HepG2 (cell line): Measurements from ENCODE around the gene TRMT112. TPM values are rescaled to one million over a fixed set of nuclear protein-coding genes. Genes with fewer than 3 reads are reported as not detected.

Experiments
- ATAD3A ChIP-seq: sonication (generic); formaldehyde crosslinking; IDR thresholded peaks from 2 replicates; pipeline ENCODE4 v1.4.0; 2020; ENCODE audit warnings: missing genetic modification reagents
- HIVEP1 ChIP-seq: sonication (generic); formaldehyde crosslinking; IDR thresholded peaks from 2 replicates; pipeline ENCODE4 v1.4.0; 2020; ENCODE audit warnings: mild to moderate bottlenecking, missing genetic modification reagents
- HMGA1 ChIP-seq: sonication (generic); formaldehyde crosslinking; conservative IDR thresholded peaks from 2 replicates; pipeline ENCODE4 v1.4.0; 2020; ENCODE audit warnings: missing genetic modification reagents
- JUN ChIP-seq: sonication (generic); formaldehyde crosslinking; IDR thresholded peaks from 2 replicates; pipeline ENCODE4 v1.4.0; 2020; ENCODE audit warnings: mild to moderate bottlenecking, missing genetic modification reagents
- KAT7 ChIP-seq: IDR thresholded peaks from 2 replicates; pipeline ENCODE4 v1.6.1; 2018; ENCODE audit warnings: borderline replicate concordance, missing compliant biosample characterization
- KDM3A ChIP-seq: IDR thresholded peaks from 2 replicates; pipeline ENCODE4 v1.6.1; 2018; ENCODE audit warnings: low read depth, missing compliant biosample characterization
- KDM6A ChIP-seq: IDR thresholded peaks from 2 replicates; pipeline ENCODE4 v1.6.1; 2016; ENCODE audit warnings: low read depth
- PCBP2 ChIP-seq: fragments of 200-400 bp; formaldehyde crosslinking; optimal IDR thresholded peaks from 2 replicates; pipeline ENCODE3; 2018; ENCODE audit warnings: low read length, low read depth; ENCODE audit not compliant: poor library complexity, severe bottlenecking
- POGZ ChIP-seq: sonication (generic); formaldehyde crosslinking; IDR thresholded peaks from 2 replicates; pipeline ENCODE4 v1.4.0; 2020; ENCODE audit warnings: mild to moderate bottlenecking, missing genetic modification reagents
- SMARCE1 ChIP-seq: fragments of 450-650 bp; IDR thresholded peaks from 2 replicates; pipeline ENCODE4 v1.6.1; 2017; ENCODE audit warnings: borderline replicate concordance
- ZBTB21 ChIP-seq: sonication (generic); formaldehyde crosslinking; IDR thresholded peaks from 2 replicates; pipeline ENCODE4 v1.4.0; 2020; ENCODE audit warnings: missing genetic modification reagents
- ZC3H4 ChIP-seq: sonication (generic); formaldehyde crosslinking; IDR thresholded peaks from 2 replicates; pipeline ENCODE4 v1.4.0; 2020; ENCODE audit warnings: missing genetic modification reagents, borderline replicate concordance
- ZNF256 ChIP-seq: sonication (generic); formaldehyde crosslinking; conservative IDR thresholded peaks from 2 replicates; pipeline ENCODE4 v1.4.0; 2020; ENCODE audit warnings: missing genetic modification reagents
- ZNF326 ChIP-seq: sonication (generic); formaldehyde crosslinking; IDR thresholded peaks from 2 replicates; pipeline ENCODE4 v1.4.0; 2020; ENCODE audit warnings: missing genetic modification reagents, borderline replicate concordance
- ZNF331 ChIP-seq: sonication (generic); formaldehyde crosslinking; IDR thresholded peaks from 2 replicates; pipeline ENCODE4 v1.4.0; 2020; ENCODE audit warnings: missing genetic modification reagents
- ZNF468 ChIP-seq: sonication (generic); formaldehyde crosslinking; IDR thresholded peaks from 2 replicates; pipeline ENCODE4 v1.8.0; 2022; ENCODE audit warnings: mild to moderate bottlenecking, moderate library complexity, missing genetic modification reagents
- ZSCAN30 ChIP-seq: sonication (generic); formaldehyde crosslinking; IDR thresholded peaks from 2 replicates; pipeline ENCODE4 v1.5.0; 2020; ENCODE audit warnings: mild to moderate bottlenecking, missing genetic modification reagents
- polyA plus RNA-seq, 8 experiments: library from polyadenylated mRNA; depleted of rRNA in 3 of 8; stranded (reverse) in 7 of 8; unstranded in 1 of 8; fragments of >200 nt; fragmentation: Illumina TruSeq in 4 of 8; extraction: Trizol in 4 of 8; gene quantifications; 2 replicates each; pipeline versions ENCODE4 v1.2.1 to v1.2.3, GENCODE V29; 2011 to 2016; ENCODE audit warnings: low read depth in 4 of 8, missing spikeins in 1 of 8, mixed read lengths in 1 of 8; ENCODE audit not compliant: insufficient read depth in 1 of 8
- total RNA-seq, 5 experiments: library from RNA; depleted of rRNA; stranded (reverse); fragments of >200 nt; fragmentation: Illumina TruSeq; extraction: Trizol; gene quantifications; 2 replicates each; pipeline ENCODE4 v1.2.3, GENCODE V29; 2016; ENCODE audit warnings: low read depth in 1 of 5
- TF ChIP-seq, protein P1 (sequence below): sonication (generic); formaldehyde crosslinking; conservative IDR thresholded peaks from 2 replicates; pipeline ENCODE4 v1.4.0; 2020; ENCODE audit warnings: missing genetic modification reagents
- TF ChIP-seq, protein P2 (sequence below): sonication (generic); formaldehyde crosslinking; IDR thresholded peaks from 2 replicates; pipeline ENCODE4 v1.9.0; 2021; ENCODE audit warnings: missing genetic modification reagents, borderline replicate concordance
- TF ChIP-seq, protein P3 (sequence below), 2 experiments: sonication (generic) in 1 of 2; formaldehyde crosslinking in 1 of 2; IDR thresholded peaks; 2 replicates each; pipeline versions ENCODE4 v1.5.1 to v1.6.1; 2011 to 2020; ENCODE audit warnings: borderline replicate concordance in 1 of 2, low read depth in 1 of 2, low read length in 1 of 2, mild to moderate bottlenecking in 1 of 2, missing genetic modification reagents in 1 of 2, moderate library complexity in 1 of 2
- TF ChIP-seq, protein P4 (sequence below): sonication (generic); formaldehyde crosslinking; IDR thresholded peaks from 2 replicates; pipeline ENCODE4 v1.8.0; 2022; ENCODE audit warnings: missing genetic modification reagents, mild to moderate bottlenecking, inconsistent platforms, borderline replicate concordance
- TF ChIP-seq, protein P5 (sequence below): sonication (generic); formaldehyde crosslinking; IDR thresholded peaks from 2 replicates; pipeline ENCODE4 v1.8.0; 2022; ENCODE audit warnings: mild to moderate bottlenecking, missing genetic modification reagents, moderate library complexity

TRMT112 gene
- total and polyA plus RNA-seq, 2 of the 13 experiments (the other 11 are each of a cell fraction or from before 2014, with no cell fraction given): 186 to 409 TPM

DNA sequence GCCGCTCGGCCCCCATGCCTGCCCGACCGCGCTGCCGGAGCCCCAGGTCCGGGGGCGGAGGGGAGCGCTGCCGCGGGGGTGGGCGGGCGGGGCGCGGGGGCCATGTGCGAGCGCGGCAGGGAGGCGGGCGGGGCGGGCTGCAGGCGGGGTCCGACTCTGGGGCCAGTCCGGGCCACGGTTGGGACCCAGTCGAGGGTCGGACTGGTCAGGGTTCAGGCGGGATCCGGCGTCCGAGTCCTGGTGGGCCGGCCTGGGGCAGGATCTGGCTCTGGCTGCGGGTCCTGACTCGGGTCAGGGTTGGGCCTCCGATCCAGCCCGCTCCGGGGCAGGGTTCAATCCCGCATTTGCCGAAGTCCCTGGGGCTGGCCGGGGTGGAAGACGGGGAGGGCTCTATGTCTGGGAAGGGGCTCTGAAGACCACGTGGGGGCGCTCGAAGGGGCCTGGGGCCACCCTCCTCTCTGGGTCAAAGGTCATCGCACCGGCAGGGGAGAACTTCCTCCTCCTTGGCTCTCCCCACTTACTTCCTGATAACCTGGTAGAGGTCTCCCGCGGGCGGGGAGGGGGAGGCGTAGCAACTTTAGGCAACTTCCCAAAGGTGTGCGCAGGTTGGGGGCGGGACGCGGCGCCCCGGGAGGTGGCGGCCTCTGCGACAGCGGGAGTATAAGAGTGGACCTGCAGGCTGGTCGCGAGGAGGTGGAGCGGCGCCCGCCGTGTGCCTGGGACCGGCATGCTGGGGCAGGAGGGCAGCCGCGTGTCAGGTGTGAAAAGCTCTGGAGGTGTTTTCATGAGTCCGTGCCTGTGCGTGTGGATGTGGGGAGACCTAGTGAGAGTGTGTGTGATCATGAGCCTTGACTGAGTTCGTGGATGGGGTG is 11.4 kb downstream of the TRMT112 start (continued):
- TF ChIP-seq PCBP2 (no peak), ZNF468 (CRISPR knock-in tag) (no peak), HIVEP1 (0 out of 2 replicates have a peak, but pooled peaks have one; percentile 67), ZNF326 (CRISPR knock-in tag) (no peak), SMARCE1 (no peak), POGZ (peak; percentile 38; the same call in 1 of the 2 replicates), ZSCAN30 (CRISPR knock-in tag) (no peak), ZNF331 (no peak), ZBTB21 (CRISPR knock-in tag) (no peak), ZC3H4 (CRISPR knock-in tag) (0 out of 2 replicates have a peak, but pooled peaks have one; percentile 34), HMGA1 (CRISPR knock-in tag) (no peak), ZNF256 (CRISPR knock-in tag) (no peak), JUN (CRISPR knock-in tag) (no peak), KDM3A (CRISPR knock-in tag) (0 out of 2 replicates have a peak, but pooled peaks have one; percentile 50), KAT7 (CRISPR knock-in tag) (no peak), ATAD3A (CRISPR knock-in tag) (no peak), KDM6A (CRISPR knock-in tag) (no peak)
- TF ChIP-seq, protein P1, sequence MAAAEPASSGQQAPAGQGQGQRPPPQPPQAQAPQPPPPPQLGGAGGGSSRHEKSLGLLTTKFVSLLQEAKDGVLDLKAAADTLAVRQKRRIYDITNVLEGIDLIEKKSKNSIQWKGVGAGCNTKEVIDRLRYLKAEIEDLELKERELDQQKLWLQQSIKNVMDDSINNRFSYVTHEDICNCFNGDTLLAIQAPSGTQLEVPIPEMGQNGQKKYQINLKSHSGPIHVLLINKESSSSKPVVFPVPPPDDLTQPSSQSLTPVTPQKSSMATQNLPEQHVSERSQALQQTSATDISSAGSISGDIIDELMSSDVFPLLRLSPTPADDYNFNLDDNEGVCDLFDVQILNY (CRISPR knock-in tag): no peak
- TF ChIP-seq, protein P2, sequence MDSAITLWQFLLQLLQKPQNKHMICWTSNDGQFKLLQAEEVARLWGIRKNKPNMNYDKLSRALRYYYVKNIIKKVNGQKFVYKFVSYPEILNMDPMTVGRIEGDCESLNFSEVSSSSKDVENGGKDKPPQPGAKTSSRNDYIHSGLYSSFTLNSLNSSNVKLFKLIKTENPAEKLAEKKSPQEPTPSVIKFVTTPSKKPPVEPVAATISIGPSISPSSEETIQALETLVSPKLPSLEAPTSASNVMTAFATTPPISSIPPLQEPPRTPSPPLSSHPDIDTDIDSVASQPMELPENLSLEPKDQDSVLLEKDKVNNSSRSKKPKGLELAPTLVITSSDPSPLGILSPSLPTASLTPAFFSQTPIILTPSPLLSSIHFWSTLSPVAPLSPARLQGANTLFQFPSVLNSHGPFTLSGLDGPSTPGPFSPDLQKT (CRISPR knock-in tag): no peak
- TF ChIP-seq, protein P3, sequence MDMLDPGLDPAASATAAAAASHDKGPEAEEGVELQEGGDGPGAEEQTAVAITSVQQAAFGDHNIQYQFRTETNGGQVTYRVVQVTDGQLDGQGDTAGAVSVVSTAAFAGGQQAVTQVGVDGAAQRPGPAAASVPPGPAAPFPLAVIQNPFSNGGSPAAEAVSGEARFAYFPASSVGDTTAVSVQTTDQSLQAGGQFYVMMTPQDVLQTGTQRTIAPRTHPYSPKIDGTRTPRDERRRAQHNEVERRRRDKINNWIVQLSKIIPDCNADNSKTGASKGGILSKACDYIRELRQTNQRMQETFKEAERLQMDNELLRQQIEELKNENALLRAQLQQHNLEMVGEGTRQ (IDR thresholded peaks at IDR 0.05; ENCODE audit: low read depth, low read length): no peak
- TF ChIP-seq, protein P3 (CRISPR knock-in tag; IDR thresholded peaks at IDR 0.05; ENCODE audit: borderline replicate concordance): no peak; the same call in 1 of the 2 replicates
- TF ChIP-seq, protein P4, sequence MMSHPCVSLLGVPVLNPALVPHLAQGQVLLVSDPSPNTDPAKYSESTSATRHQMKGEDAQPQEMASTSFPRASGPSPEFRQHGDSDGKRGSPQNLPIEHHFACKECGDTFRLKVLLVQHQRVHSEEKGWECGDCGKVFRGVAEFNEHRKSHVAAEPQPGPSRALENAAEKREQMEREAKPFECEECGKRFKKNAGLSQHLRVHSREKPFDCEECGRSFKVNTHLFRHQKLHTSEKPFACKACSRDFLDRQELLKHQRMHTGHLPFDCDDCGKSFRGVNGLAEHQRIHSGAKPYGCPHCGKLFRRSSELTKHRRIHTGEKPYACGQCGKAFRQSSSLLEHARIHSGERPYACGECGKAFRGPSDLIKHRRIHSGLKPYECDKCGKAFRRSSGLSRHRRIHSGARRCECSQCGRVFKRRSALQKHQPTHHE (CRISPR knock-in tag): peak; percentile 53; the same call in 1 of the 2 replicates
- TF ChIP-seq, protein P5, sequence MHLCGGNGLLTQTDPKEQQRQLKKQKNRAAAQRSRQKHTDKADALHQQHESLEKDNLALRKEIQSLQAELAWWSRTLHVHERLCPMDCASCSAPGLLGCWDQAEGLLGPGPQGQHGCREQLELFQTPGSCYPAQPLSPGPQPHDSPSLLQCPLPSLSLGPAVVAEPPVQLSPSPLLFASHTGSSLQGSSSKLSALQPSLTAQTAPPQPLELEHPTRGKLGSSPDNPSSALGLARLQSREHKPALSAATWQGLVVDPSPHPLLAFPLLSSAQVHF: no peak
